ENCODE data around the gene DNAJC22. TPM values are rescaled to one million over a fixed set of nuclear protein-coding genes. Genes with fewer than 3 reads are reported as not detected.
A peak's percentile ranks its signal among the peaks of the same experiment; 100 is the strongest.

The DNAJC22 gene
- total and polyA plus RNA-seq, 2 of the 13 experiments (the other 11 are each of a cell fraction or from before 2014, with no cell fraction given), result 25.2 to 31.7 TPM

DNA sequence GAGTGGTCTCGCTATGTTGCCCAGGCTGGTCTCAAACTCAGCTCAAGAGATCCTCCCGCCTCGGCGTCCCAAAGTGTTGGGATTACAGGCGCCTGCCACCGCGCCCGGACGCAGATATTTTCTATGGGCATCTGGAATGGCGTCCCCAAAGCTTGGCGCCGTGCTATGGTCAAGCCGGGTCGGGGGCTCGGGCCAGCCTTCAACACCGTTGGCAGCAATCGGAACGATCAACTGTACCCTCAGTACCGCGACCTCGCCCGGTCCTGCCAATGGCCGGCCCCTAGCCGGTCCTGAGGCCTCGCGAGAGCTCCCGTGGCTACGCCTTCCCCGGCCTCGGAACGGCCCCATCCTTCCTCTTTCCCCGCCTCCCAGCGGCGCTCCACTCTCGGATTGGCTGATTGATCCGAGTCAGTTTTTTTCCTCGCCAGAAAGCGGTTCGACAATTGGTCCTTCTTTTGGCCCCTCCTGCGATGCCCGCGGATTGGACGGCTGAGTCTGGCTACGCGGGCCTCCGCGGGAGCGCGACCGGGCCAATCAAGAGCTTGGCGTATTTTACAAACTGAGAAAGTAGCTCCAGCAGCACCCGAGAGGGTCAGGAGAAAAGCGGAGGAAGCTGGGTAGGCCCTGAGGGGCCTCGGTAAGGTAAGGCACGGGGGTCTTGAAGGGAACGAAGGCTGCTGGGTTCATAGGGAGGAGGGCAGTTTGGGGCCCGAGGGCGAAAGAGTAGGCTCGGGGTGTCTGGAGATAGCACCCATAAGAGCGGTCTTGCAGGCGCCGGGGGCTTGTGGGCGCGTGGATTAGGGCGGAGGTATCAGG, 23.8 kb upstream of the DNAJC22 start, which contains the start of gene TROAP (continued):
- no peak for TF ChIP-seq ZNF75D (CRISPR knock-in tag; IDR thresholded peaks at IDR 0.05; ENCODE audit: borderline replicate concordance)
- TF ChIP-seq LCORL (IDR thresholded peaks at IDR 0.05), result no peak
- 0 out of 2 replicates have a peak, but pooled peaks have one; percentile 30 for TF ChIP-seq LCORL (CRISPR knock-in tag; IDR thresholded peaks at IDR 0.05)
- TF ChIP-seq ZNF770 (CRISPR knock-in tag; IDR thresholded peaks at IDR 0.05), result peak; percentile 88
- peak; percentile 39; the same call in 1 of the 2 replicates for TF ChIP-seq ZNF724P (CRISPR knock-in tag; IDR thresholded peaks at IDR 0.05; ENCODE audit: borderline replicate concordance)
- TF ChIP-seq, protein P1, sequence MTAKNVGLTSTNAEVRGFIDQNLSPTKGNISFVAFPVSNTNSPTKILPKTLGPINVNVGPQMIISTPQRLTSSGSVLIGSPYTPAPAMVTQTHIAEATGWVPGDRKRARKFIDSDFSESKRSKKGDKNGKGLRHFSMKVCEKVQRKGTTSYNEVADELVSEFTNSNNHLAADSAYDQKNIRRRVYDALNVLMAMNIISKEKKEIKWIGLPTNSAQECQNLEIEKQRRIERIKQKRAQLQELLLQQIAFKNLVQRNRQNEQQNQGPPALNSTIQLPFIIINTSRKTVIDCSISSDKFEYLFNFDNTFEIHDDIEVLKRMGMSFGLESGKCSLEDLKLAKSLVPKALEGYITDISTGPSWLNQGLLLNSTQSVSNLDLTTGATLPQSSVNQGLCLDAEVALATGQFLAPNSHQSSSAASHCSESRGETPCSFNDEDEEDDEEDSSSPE (CRISPR knock-in tag; IDR thresholded peaks at IDR 0.05), result peak; percentile 99
- TF ChIP-seq, protein P2, sequence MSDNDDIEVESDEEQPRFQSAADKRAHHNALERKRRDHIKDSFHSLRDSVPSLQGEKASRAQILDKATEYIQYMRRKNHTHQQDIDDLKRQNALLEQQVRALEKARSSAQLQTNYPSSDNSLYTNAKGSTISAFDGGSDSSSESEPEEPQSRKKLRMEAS (IDR thresholded peaks at IDR 0.05), result peak; percentile 24; the same call in 1 of the 2 replicates
- peak; percentile 100 for TF ChIP-seq SAP130 (CRISPR knock-in tag; IDR thresholded peaks at IDR 0.05; ENCODE audit: low read depth)
- TF ChIP-seq MEIS2 (CRISPR knock-in tag; IDR thresholded peaks at IDR 0.05), result peak; percentile 17; the same call in 1 of the 2 replicates
- TF ChIP-seq ZFY (CRISPR knock-in tag; IDR thresholded peaks at IDR 0.05), result peak; percentile 81
